ENCODE results near the gene KRTAP10-3.
"Not testable (repeated sequence)": the region's sequence is repeated elsewhere in the genome, so short reads cannot be mapped to it uniquely, and the experiment has no call there.

The KRTAP10-3 gene

GRCh38 chr21:44595524-44595923 lies 36.9 kb upstream of the KRTAP10-3 start:
- Histone ChIP-seq H3K27me3 (ENCODE audit: low read depth, low read length) (no peaks in the 10 kb centered on the region), H3K4me1 (ENCODE audit: low read length) (no peaks in the 10 kb centered on the region), H3K79me2 (ENCODE audit: low read length) (no peaks in the 10 kb centered on the region), H3K36me3 (replicated peaks; ENCODE audit: low read depth, low read length) (no peaks in the 10 kb centered on the region), H4K20me1 (ENCODE audit: insufficient read depth, low read length) (no peaks in the 10 kb centered on the region), H3K27ac (ENCODE audit: low read length) (no peak overlapping the region), H3K4me2 (ENCODE audit: low read length) (no peak overlapping the region), H3K4me3 (ENCODE audit: low read length) (no peak overlapping the region), H3K9ac (ENCODE audit: low read length) (no peak overlapping the region), H3K9me3 (ENCODE audit: insufficient read depth, low read length) (no peaks in the 10 kb centered on the region), H2AFZ (ENCODE audit: low read depth, low read length) (no peak overlapping the region)
- no peak for TF ChIP-seq EZH2phosphoT487 (IDR thresholded peaks at IDR 0.05; ENCODE audit: low read depth)
- TF ChIP-seq CTCF (IDR thresholded peaks at IDR 0.05; ENCODE audit: low read depth, low read length) = no peak

- no peak overlapping the region for H3K4me2 ChIP-seq (ENCODE audit: low read length)
- H2AFZ ChIP-seq (ENCODE audit: low read depth, low read length) = no peak overlapping the region
- H3K36me3 ChIP-seq (replicated peaks; ENCODE audit: low read depth, low read length) = no peaks in the 10 kb centered on the region
- H3K27me3 ChIP-seq (ENCODE audit: low read depth, low read length) = no peaks in the 10 kb centered on the region
- H3K27ac ChIP-seq (ENCODE audit: low read length) = no peak overlapping the region
- no peaks in the 10 kb centered on the region for H3K9me3 ChIP-seq (ENCODE audit: insufficient read depth, low read length)
- H3K4me1 ChIP-seq (ENCODE audit: low read length) = no peaks in the 10 kb centered on the region
- H3K9ac ChIP-seq (ENCODE audit: low read length) = no peak overlapping the region
- no peaks in the 10 kb centered on the region for H4K20me1 ChIP-seq (ENCODE audit: insufficient read depth, low read length)
- TF ChIP-seq EZH2phosphoT487 (IDR thresholded peaks at IDR 0.05; ENCODE audit: low read depth) = no peak
- no peak for TF ChIP-seq CTCF (IDR thresholded peaks at IDR 0.05; ENCODE audit: low read depth, low read length)
- H3K79me2 ChIP-seq (ENCODE audit: low read length) = no peaks in the 10 kb centered on the region
- no peak overlapping the region for H3K4me3 ChIP-seq (ENCODE audit: low read length)
Observed at GRCh38 chr21:44594406-44594916, 35.9 kb upstream of the KRTAP10-3 start.

DNA sequence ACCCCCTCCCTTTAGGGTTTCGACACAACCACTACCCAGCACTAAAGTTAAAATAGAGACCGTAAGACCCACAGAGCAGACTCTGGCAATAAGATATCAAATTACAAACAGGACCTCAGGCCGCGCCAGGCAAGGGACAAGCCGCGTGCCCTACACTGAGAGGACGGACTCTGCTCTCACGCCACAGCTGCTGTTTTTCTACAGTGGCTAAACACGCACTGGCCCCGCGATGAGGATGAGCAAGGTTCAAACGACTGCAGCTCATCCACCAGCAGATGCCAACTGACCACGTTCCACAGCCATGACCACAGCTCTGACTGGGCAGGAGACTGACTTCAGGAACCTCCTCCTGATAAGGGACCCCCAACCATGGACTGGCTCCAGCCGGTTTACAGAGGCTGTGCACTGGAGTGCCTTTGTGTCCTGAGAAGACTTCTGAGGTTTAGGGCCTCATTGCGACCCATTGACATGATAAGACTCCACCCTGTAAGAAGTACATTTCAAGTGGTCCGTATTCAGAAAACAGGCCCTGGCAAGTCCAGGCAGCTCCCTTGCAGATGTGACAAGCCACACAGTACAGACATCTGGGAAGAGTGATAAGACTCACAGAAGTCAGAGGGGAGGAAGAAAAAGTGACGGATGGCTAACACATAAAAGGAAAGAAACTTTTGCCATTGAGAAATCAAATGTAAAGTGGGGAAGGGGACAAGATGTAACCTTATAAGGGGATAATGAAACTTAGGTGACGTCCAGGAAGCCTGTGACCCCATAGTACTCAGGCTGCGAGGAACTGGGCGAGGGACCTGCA lies 35.2 kb upstream of the KRTAP10-3 start:
- H3K79me2 ChIP-seq (ENCODE audit: low read length) = no peaks in the 10 kb centered on the region
- H3K4me3 ChIP-seq (ENCODE audit: low read length) = no peak overlapping the region
- no peaks in the 10 kb centered on the region for H3K27me3 ChIP-seq (ENCODE audit: low read depth, low read length)
- H4K20me1 ChIP-seq (ENCODE audit: insufficient read depth, low read length) = no peaks in the 10 kb centered on the region
- no peak overlapping the region for H2AFZ ChIP-seq (ENCODE audit: low read depth, low read length)
- H3K9me3 ChIP-seq (ENCODE audit: insufficient read depth, low read length) = no peaks in the 10 kb centered on the region
- no peak for TF ChIP-seq CTCF (IDR thresholded peaks at IDR 0.05; ENCODE audit: low read depth, low read length)
- no peak for TF ChIP-seq EZH2phosphoT487 (IDR thresholded peaks at IDR 0.05; ENCODE audit: low read depth)
- H3K4me2 ChIP-seq (ENCODE audit: low read length) = no peak overlapping the region
- H3K9ac ChIP-seq (ENCODE audit: low read length) = no peak overlapping the region
- no peak overlapping the region for H3K27ac ChIP-seq (ENCODE audit: low read length)
- no peaks in the 10 kb centered on the region for H3K36me3 ChIP-seq (replicated peaks; ENCODE audit: low read depth, low read length)
- H3K4me1 ChIP-seq (ENCODE audit: low read length) = no peaks in the 10 kb centered on the region

DNA sequence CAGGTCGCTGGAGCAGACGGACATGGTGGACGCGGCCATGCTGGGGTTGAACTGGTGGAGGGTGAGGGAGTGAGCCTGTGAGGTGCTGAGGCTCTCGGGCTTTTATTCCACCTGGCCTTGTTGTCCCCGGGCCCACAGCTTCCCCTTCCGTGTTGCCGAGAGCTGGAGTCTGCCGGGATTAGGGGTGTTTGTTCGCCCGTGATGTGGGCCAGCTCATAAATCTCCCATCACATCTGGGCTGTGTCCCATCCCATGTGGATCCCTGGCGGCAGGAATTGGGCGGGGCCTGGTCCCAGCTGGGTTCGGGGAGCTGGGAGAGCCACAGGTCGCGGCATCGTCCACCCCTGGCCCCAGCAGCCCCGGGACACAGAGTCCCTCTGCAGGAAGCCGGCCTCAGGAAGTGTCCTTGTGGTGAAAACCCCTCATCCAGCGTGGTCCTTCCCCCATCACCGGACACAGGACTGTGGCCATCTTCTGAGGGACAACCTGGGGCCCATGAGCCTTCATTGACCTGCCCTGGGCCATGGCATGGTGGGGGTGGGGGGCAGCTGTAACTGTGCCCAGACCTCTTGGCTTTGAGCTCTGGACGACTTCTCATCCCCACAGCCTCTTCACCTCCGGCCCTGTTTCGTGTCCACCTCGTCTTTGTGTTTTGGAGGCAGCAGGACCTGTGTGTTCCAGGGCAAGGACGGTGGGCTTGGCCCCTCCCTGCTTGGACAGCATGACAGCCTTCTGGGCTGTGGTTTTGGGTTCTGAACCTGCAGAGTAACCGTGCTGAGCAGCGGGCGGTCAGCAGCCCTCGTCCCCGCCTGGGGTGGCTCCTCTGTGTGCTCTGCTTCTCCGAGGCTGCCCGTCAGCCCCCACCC lies 34.1 kb upstream of the KRTAP10-3 start, which contains the start of gene KRTAP10-6:
Gene KRTAP10-6 (minus strand): TSS at position 60 of the 866 bp plus-strand sequence. CDS start 21 bp downstream, at position 39.
- Histone ChIP-seq H3K27ac (ENCODE audit: low read length) (no peak within 1 kb of the TSS), H2AFZ (ENCODE audit: low read depth, low read length) (no peak within 1 kb of the TSS), H3K9me3 (ENCODE audit: insufficient read depth, low read length) (no peaks in the 10 kb centered on the region), H3K9ac (ENCODE audit: low read length) (no peak within 1 kb of the TSS), H3K27me3 (ENCODE audit: low read depth, low read length) (no peaks in the 10 kb centered on the region), H3K79me2 (ENCODE audit: low read length) (no peaks in the 10 kb centered on the region), H3K36me3 (replicated peaks; ENCODE audit: low read depth, low read length) (no peaks in the 10 kb centered on the region), H3K4me1 (ENCODE audit: low read length) (no peaks in the 10 kb centered on the region), H4K20me1 (ENCODE audit: insufficient read depth, low read length) (no peaks in the 10 kb centered on the region), H3K4me2 (ENCODE audit: low read length) (no peak within 1 kb of the TSS), H3K4me3 (ENCODE audit: low read length) (no peak within 1 kb of the TSS)
- TF ChIP-seq EZH2phosphoT487 (IDR thresholded peaks at IDR 0.05; ENCODE audit: low read depth) (no peak), CTCF (IDR thresholded peaks at IDR 0.05; ENCODE audit: low read depth, low read length) (no peak)

GRCh38 chr21:44591801-44592130 lies 33.2 kb upstream of the KRTAP10-3 start:
- H3K36me3 ChIP-seq (replicated peaks; ENCODE audit: low read depth, low read length); H3K27ac ChIP-seq (ENCODE audit: low read length); H3K4me1 ChIP-seq (ENCODE audit: low read length); H3K9me3 ChIP-seq (ENCODE audit: insufficient read depth, low read length); H3K27me3 ChIP-seq (ENCODE audit: low read depth, low read length); H3K4me2 ChIP-seq (ENCODE audit: low read length); H3K4me3 ChIP-seq (ENCODE audit: low read length); H3K79me2 ChIP-seq (ENCODE audit: low read length); H3K9ac ChIP-seq (ENCODE audit: low read length); H2AFZ ChIP-seq (ENCODE audit: low read depth, low read length); H4K20me1 ChIP-seq (ENCODE audit: insufficient read depth, low read length): not testable (repeated sequence)
